ENCODE results near the gene NPAS3.

Gene NPAS3

DNA sequence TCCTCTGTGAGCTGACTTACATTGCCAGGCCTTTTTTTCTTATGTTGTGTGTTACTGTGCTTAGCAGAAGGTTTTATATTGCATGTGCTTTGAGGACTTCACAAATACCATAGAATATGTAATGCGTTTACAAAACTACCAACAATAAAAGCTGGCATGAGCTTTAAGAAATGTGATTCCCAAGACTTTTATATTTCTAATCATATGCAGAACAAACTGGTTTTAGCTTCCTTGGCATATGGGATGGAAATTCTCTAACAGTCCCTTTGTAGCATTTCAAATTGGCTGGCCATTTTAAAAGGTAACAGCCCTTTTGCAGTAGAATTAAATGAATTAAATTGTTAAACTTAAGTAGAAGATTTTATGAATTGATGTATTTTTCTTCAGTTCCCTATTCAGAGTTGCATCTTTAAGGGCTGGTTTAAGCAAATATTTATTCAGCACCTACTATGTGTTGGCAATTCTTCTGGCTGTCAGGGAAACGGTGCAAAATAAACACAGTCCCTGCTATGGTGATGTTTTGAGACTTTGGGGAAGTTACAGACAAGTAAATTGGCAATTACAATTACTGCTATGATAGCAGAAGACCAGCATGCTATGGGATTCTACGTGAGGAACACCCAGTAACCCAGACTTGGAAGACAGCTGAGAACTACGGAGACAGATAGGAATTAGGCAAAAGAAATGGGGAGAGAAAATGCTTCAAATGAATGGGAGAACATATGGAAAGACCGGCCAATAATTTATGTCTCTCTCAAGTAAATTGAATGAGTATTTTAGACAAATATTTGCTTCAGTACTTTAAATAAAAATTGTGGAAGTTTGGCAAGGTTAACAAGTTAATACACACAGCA, 565.8 kb downstream of the NPAS3 start:
- TF ChIP-seq, protein P1, sequence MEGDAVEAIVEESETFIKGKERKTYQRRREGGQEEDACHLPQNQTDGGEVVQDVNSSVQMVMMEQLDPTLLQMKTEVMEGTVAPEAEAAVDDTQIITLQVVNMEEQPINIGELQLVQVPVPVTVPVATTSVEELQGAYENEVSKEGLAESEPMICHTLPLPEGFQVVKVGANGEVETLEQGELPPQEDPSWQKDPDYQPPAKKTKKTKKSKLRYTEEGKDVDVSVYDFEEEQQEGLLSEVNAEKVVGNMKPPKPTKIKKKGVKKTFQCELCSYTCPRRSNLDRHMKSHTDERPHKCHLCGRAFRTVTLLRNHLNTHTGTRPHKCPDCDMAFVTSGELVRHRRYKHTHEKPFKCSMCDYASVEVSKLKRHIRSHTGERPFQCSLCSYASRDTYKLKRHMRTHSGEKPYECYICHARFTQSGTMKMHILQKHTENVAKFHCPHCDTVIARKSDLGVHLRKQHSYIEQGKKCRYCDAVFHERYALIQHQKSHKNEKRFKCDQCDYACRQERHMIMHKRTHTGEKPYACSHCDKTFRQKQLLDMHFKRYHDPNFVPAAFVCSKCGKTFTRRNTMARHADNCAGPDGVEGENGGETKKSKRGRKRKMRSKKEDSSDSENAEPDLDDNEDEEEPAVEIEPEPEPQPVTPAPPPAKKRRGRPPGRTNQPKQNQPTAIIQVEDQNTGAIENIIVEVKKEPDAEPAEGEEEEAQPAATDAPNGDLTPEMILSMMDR (IDR thresholded peaks at IDR 0.05; ENCODE audit: extremely low read depth, missing control alignments), result no peak
- DNase-seq (ENCODE audit: low spot score), result no peak

DNA sequence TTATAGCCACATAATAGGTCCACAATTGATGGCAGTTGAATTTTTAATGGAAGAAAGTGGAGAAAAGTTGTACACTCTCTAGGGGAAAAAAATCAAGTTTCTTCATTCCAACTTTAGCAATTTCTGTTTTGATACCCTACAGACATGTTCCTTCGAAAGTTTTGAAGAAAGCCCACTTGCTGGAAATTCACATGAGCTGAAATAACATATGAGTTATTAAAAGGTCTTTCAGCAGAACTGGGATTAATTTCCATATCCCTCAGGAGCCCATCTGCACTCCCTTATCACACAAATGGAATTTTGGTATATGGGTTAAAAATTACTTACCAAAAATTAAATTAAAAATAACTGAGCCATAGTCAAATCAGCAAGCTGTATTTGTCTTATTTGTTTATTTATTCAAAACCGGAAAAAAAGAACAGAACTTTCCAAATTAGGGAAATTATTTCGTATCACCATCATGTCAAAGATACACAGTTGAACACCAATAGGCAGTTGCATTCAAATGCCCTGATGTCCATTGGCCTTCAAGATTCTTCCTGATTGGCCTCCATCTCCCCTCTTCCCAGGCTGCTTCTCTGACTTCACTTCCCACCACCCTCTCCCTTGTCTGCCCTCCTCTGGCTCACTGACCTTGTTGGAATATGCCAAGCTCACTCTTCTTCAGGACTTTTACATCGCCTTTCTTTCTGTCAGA, 566.7 kb downstream of the NPAS3 start:
- TF ChIP-seq, protein P1 (IDR thresholded peaks at IDR 0.05; ENCODE audit: extremely low read depth, missing control alignments), result no peak
- no peak for DNase-seq (ENCODE audit: low spot score)

DNA sequence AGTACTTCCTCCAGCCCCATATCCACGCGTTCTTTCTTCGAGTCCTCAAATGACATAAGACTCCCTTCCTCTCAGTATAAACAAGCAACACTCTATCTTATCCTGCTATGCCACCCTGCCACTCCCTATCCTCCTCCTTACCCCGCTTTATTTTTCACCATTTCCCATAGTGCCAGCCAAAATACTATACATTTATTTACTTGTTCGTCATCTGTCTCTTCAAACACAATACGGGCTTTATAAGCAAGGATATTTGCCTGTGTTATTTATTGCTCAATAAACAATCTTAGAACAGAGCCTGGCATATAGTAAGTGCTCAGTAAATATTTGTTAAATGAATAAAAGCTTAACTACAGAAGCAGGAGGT, 567.3 kb downstream of the NPAS3 start:
- TF ChIP-seq, protein P1 (IDR thresholded peaks at IDR 0.05; ENCODE audit: extremely low read depth, missing control alignments), result no peak
- no peak for DNase-seq (ENCODE audit: low spot score)

DNA sequence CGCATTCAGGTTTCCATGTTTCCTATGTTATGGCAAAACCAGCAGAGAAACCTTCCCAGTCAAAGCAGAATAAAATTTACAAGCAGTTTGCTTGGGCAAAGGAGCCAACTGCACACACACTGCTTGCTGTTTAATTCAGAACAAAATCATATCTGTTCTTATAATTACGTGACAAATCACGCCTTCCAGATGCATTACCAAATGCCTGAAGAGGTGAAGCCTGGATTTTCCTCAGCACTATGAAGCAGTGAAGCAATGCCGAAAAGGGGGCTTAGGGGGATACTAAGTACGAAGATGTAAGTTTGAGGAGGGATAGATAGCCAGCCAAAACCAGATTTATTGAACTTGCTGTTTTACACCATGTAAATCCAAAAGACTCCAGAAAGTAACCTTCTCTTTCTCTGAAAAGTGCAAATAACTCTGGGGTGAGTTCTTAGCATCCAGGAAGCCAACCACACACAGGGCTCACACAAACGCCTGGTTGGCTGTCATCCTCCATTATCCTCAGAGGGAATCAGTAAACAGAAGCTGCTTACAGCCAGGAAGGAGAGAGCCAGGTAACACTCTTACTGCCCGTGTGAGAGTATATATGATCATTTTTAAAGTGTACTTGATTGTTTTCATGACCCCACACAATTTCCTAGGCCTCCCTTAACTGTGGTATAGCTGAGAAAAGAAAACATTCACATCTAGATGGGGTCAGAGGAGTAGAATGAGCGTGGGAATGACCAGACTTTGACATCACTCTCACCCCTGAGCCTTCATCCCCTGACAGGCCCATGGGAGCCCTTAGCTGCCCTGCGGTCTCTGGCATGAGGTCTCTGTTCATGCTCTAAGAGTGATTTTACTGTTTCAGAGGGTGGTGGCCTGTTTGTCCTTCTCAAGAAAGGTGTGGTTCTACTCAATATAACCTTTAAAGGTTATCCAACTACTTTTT, 569.7 kb downstream of the NPAS3 start:
- TF ChIP-seq, protein P1 (IDR thresholded peaks at IDR 0.05; ENCODE audit: extremely low read depth, missing control alignments), result no peak
- no peak for DNase-seq (ENCODE audit: low spot score)

DNA sequence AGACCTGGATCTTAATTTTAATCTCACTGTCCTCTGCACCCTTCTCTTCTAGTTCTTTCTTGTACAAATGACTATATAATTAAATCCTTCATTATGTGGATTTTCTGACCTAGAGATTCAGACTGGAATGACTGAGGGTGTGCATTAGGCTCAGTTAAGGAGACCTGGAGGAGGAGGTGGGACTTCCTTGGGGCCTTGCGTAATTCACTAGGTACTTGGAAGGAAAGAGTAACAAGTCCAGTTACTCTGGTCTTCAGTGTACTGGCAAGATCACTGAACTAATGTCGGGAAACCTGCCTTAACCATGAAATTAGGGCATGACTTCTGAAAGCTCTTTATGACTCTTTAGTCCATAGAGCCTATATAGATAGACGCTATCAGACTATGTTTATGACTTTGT, 570.8 kb downstream of the NPAS3 start:
- no peak for DNase-seq (ENCODE audit: low spot score)
- TF ChIP-seq, protein P1 (IDR thresholded peaks at IDR 0.05; ENCODE audit: extremely low read depth, missing control alignments), result no peak

DNA sequence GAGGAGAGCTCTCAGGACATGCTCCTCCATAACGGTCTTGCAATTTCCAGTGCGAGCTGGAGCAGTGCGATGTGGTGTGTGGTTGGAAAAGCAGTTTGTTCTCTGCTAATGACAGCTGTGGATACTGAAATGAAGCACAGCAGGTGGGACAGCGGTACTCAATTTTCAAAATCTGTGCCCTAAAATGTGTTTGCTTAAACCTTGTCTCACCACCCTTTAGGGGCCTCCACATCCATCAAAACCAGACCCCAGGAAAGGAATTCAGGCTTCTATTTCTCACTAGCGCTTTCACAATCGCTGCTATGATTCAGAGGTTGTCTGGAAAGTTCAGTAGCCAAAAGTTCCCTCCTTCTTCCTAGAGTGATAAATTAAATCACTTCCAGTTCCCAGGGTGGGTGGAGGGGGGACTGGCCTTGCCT, 571.4 kb downstream of the NPAS3 start:
- TF ChIP-seq, protein P1 (IDR thresholded peaks at IDR 0.05; ENCODE audit: extremely low read depth, missing control alignments), result no peak

More for the DNA sequence above, 571.4 kb downstream of the NPAS3 start:
- no peak for DNase-seq (ENCODE audit: low spot score)

Data from GM20000 (cell line).